HG02763 (cell line): ENCODE results near the gene SLC28A3.

Source experiments
- ATAC-seq: cut with Tn5 transposase; IDR thresholded peaks from one replicate; pipeline ENCODE4 v1.9.1; 2021; ENCODE audit warnings: mild to moderate bottlenecking, moderate library complexity; ENCODE audit not compliant: unreplicated experiment

The SLC28A3 gene

GRCh38 chr9:84300271-84300670, 40.3 kb downstream of the SLC28A3 start:
- no peak for ATAC-seq

- ATAC-seq, result no peak
These were observed 43.3 kb downstream of the SLC28A3 start for GRCh38 chr9:84297162-84297821.

GRCh38 chr9:84296146-84296843, 44.3 kb downstream of the SLC28A3 start:
- peak; percentile 40 for ATAC-seq

- no peak for ATAC-seq
These were observed 46.2 kb downstream of the SLC28A3 start for GRCh38 chr9:84294241-84294950.

- peak; percentile 53 for ATAC-seq
These were observed 47.4 kb downstream of the SLC28A3 start for GRCh38 chr9:84293001-84293798.

- ATAC-seq, result no peak
These were observed 55.2 kb downstream of the SLC28A3 start for GRCh38 chr9:84285381-84285780.

GRCh38 chr9:84283946-84284345, 56.6 kb downstream of the SLC28A3 start:
- ATAC-seq, result no peak

GRCh38 chr9:84278130-84278529, 62.4 kb downstream of the SLC28A3 start:
- no peak for ATAC-seq

- ATAC-seq, result no peak
These were observed 62.9 kb downstream of the SLC28A3 start for GRCh38 chr9:84277646-84278045.

GRCh38 chr9:84276741-84277140, 63.8 kb downstream of the SLC28A3 start:
- no peak for ATAC-seq

GRCh38 chr9:84271921-84272556, 68.5 kb downstream of the SLC28A3 start:
- ATAC-seq, result no peak

- peak; percentile 90 for ATAC-seq
These were observed 69.0 kb downstream of the SLC28A3 start for GRCh38 chr9:84271531-84271900.

GRCh38 chr9:84270847-84271530, 69.6 kb downstream of the SLC28A3 start:
- peak; percentile 16 for ATAC-seq

GRCh38 chr9:84266087-84266561, 74.4 kb downstream of the SLC28A3 start:
- no peak for ATAC-seq

- no peak for ATAC-seq
These were observed 76.1 kb downstream of the SLC28A3 start for GRCh38 chr9:84264307-84265029.

GRCh38 chr9:84261070-84261746, 79.3 kb downstream of the SLC28A3 start:
- ATAC-seq, result no peak

- ATAC-seq, result no peak
These were observed 82.2 kb downstream of the SLC28A3 start for GRCh38 chr9:84258371-84258770.

GRCh38 chr9:84255696-84256095, 84.9 kb downstream of the SLC28A3 start:
- ATAC-seq, result no peak

GRCh38 chr9:84254972-84255371, 85.6 kb downstream of the SLC28A3 start:
- ATAC-seq, result no peak
